ENCODE results near the gene PSD4.

- no peak for TF ChIP-seq POLR2A (IDR thresholded peaks at IDR 0.05; ENCODE audit: low read length)
- TF ChIP-seq GATA1 (IDR thresholded peaks at IDR 0.05; ENCODE audit: low read depth, low read length): no peak
Observed at GRCh38 chr2:113124984-113125855, 48.6 kb upstream of the PSD4 start.
